HCT116 (cell line): ENCODE results near the gene LYPD4. TPM values are rescaled to one million over a fixed set of nuclear protein-coding genes. Genes with fewer than 3 reads are reported as not detected.

Experiments used
- ATAC-seq: fragments of 200-7000 bp; cut with Tn5 transposase; 2 replicates; pipeline ENCODE4 v1.9.1; 2020; ENCODE audit warnings: mild to moderate bottlenecking, moderate library complexity
- BruUV-seq: library from RNA; stranded (reverse); fragments of 400-500 nt; replicated peaks from 2 replicates; lab custom pipeline; 2021; lab: Mats Ljungman, UMichigan
- CTCF ChIA-PET: fragments of 300-600 bp; sonication (Branson Sonifier 250); formaldehyde crosslinking; loops from one replicate; lab custom pipeline; 2021; ENCODE audit warnings: antibody characterized with exemption; lab: Charles Lee
- POLR2A ChIA-PET: fragments of 300-600, 350-600 bp; sonication (Branson Sonifier 250); formaldehyde crosslinking; loops from one replicate; lab custom pipeline; 2021; ENCODE audit warnings: antibody characterized with exemption; lab: Charles Lee
- RAD21 ChIA-PET, 2 experiments: fragments of 300-600 bp; sonication (Branson Sonifier 250); formaldehyde crosslinking; loops; one replicate each; lab custom pipeline; 2023; ENCODE audit warnings: low total read pairs in 2 of 2; ENCODE audit not compliant: uncharacterized antibody in 2 of 2, unreplicated experiment in 2 of 2, low non-redundant PET in 1 of 2; lab: Charles Lee
- DNase-seq: peaks from one replicate; pipeline ENCODE4 v3.0.0-alpha.2; 2010; ENCODE audit warnings: low read depth, low spot score
- H2AFZ ChIP-seq: fragments of 200-600 bp; shearing (Covaris generic), sonication (generic); 2 replicates; pipeline ENCODE4 v1.6.1; 2017; ENCODE audit warnings: low read depth, mixed run types, mixed read lengths, antibody characterized with exemption, low read length; ENCODE audit not compliant: poor library complexity, severe bottlenecking
- H3K27ac ChIP-seq: 2 replicates; pipeline ENCODE4 v1.5.1; 2012; ENCODE audit warnings: low read depth, low read length
- H3K27me3 ChIP-seq: fragments of 200-600 bp; sonication (generic); 2 replicates; pipeline ENCODE4 v1.6.1; 2016; ENCODE audit warnings: mixed run types, low read length, mixed read lengths; ENCODE audit not compliant: insufficient read depth
- H3K36me3 ChIP-seq, 2 experiments: fragments of 200-500 bp in 1 of 2; fragments of 200-600 bp in 1 of 2; sonication (Bioruptor generic) in 1 of 2; sonication (generic) in 1 of 2; 2 replicates each; pipeline versions ENCODE4 v1.5.1 to v1.6.1; 2014 to 2016; ENCODE audit warnings: low read length in 2 of 2, inconsistent platforms in 1 of 2, mixed read lengths in 1 of 2, mixed run types in 1 of 2; ENCODE audit not compliant: insufficient read depth in 2 of 2, control insufficient read depth in 1 of 2
- H3K4me1 ChIP-seq, 2 experiments: fragments of 200-600 bp in 1 of 2; sonication (generic) in 1 of 2; 2 replicates each; pipeline versions ENCODE4 v1.5.1 to v1.6.1; 2012 to 2017; ENCODE audit warnings: low read length in 2 of 2, inconsistent platforms in 1 of 2, mild to moderate bottlenecking in 1 of 2, mixed read lengths in 1 of 2, mixed run types in 1 of 2, moderate library complexity in 1 of 2; ENCODE audit not compliant: insufficient read depth in 2 of 2, control insufficient read depth in 1 of 2
- H3K4me2 ChIP-seq: fragments of 200-600 bp; sonication (generic); 2 replicates; pipeline ENCODE4 v1.6.1; 2017; ENCODE audit warnings: mixed run types, low read length, mixed read lengths
- H3K4me3 ChIP-seq, 2 experiments: fragments of 200-600 bp in 1 of 2; sonication (generic) in 1 of 2; replicated peaks in 1 of 2; 2 replicates each; pipeline ENCODE4 v1.5.1; 2011 to 2016; ENCODE audit warnings: low read length in 2 of 2, control low read depth in 1 of 2, low read depth in 1 of 2, mild to moderate bottlenecking in 1 of 2, mixed read lengths in 1 of 2, mixed run types in 1 of 2
- H3K79me2 ChIP-seq: fragments of 200-600 bp; sonication (generic); 2 replicates; pipeline ENCODE4 v1.6.1; 2017; ENCODE audit warnings: mild to moderate bottlenecking, mixed run types, low read length, moderate library complexity, mixed read lengths; ENCODE audit not compliant: insufficient read depth
- H3K9ac ChIP-seq: fragments of 200-600 bp; sonication (generic); 2 replicates; pipeline ENCODE4 v1.6.1; 2016; ENCODE audit warnings: low read length, mixed read lengths
- H3K9me2 ChIP-seq: fragments of 200-600 bp; sonication (generic), shearing (Covaris generic); 2 replicates; pipeline ENCODE4 v1.6.1; 2017; ENCODE audit warnings: mixed run types, mild to moderate bottlenecking, moderate library complexity; ENCODE audit not compliant: insufficient read depth
- H3K9me3 ChIP-seq, 2 experiments: fragments of 200-500 bp in 1 of 2; fragments of 200-600 bp in 1 of 2; sonication (Bioruptor generic) in 1 of 2; sonication (generic) in 1 of 2; 2 replicates each; pipeline ENCODE4 v1.6.1; 2014 to 2017; ENCODE audit warnings: low read length in 2 of 2, mixed read lengths in 2 of 2, inconsistent platforms in 1 of 2, low read depth in 1 of 2, mild to moderate bottlenecking in 1 of 2, mixed run types in 1 of 2, moderate library complexity in 1 of 2; ENCODE audit not compliant: control insufficient read depth in 1 of 2, insufficient read depth in 1 of 2
- H4K20me1 ChIP-seq: fragments of 200-600 bp; sonication (generic), shearing (Covaris generic); 2 replicates; pipeline ENCODE4 v1.6.1; 2017; ENCODE audit warnings: mixed run types, mild to moderate bottlenecking, moderate library complexity; ENCODE audit not compliant: insufficient read depth
- CBX3 ChIP-seq: IDR thresholded peaks from 2 replicates; pipeline ENCODE4 v1.6.1; 2012; ENCODE audit warnings: low read depth
- CEBPB ChIP-seq: IDR thresholded peaks from 2 replicates; pipeline ENCODE4 v1.6.1; 2012; ENCODE audit warnings: low read depth
- CTCF ChIP-seq, 3 experiments: fragments of 200-600 bp in 1 of 3; sonication (generic) in 1 of 3; IDR thresholded peaks in 2 of 3; conservative IDR thresholded peaks in 1 of 3; 2 replicates each; pipeline ENCODE4 v1.5.1; 2012 to 2017; ENCODE audit warnings: low read depth in 2 of 3, low read length in 2 of 3, antibody characterized with exemption in 1 of 3, borderline replicate concordance in 1 of 3, control low read depth in 1 of 3, mild to moderate bottlenecking in 1 of 3, mixed read lengths in 1 of 3, mixed run types in 1 of 3, moderate library complexity in 1 of 3; ENCODE audit not compliant: insufficient read depth in 1 of 3
- FOSL1 ChIP-seq: IDR thresholded peaks from 2 replicates; pipeline ENCODE4 v1.6.1; 2012; ENCODE audit warnings: low read depth
- JUND ChIP-seq: IDR thresholded peaks from 2 replicates; pipeline ENCODE4 v1.6.1; 2012
- MAX ChIP-seq: IDR thresholded peaks from 2 replicates; pipeline ENCODE4 v1.6.1; 2012
- POLR2AphosphoS5 ChIP-seq: IDR thresholded peaks from 2 replicates; pipeline ENCODE4 v1.6.1; 2011; ENCODE audit warnings: mild to moderate bottlenecking, low read depth, low read length, moderate library complexity
- RAD21 ChIP-seq: IDR thresholded peaks from 2 replicates; pipeline ENCODE4 v1.6.1; 2012; ENCODE audit warnings: low read depth, mild to moderate bottlenecking
- REST ChIP-seq: IDR thresholded peaks from 2 replicates; pipeline ENCODE4 v1.6.1; 2012; ENCODE audit warnings: low read depth
- SP1 ChIP-seq: IDR thresholded peaks from 2 replicates; pipeline ENCODE4 v1.6.1; 2012; ENCODE audit warnings: low read depth
- SRF ChIP-seq: IDR thresholded peaks from 2 replicates; pipeline ENCODE4 v1.6.1; 2012; ENCODE audit warnings: low read depth
- TCF7L2 ChIP-seq: IDR thresholded peaks from 2 replicates; pipeline ENCODE4 v1.7.0; 2011; ENCODE audit warnings: borderline replicate concordance, inconsistent platforms; ENCODE audit not compliant: insufficient read depth, insufficient read length; ENCODE audit errors: extremely low read depth
- ZFX ChIP-seq: fragments of 450-650 bp; IDR thresholded peaks from 2 replicates; pipeline ENCODE4 v1.6.1; 2017
- ZNF274 ChIP-seq: fragments of 200-500 bp; sonication (Bioruptor generic); IDR thresholded peaks from 2 replicates; pipeline ENCODE4 v1.6.1; 2014; ENCODE audit warnings: mild to moderate bottlenecking, low read depth, low read length, inconsistent platforms
- intact Hi-C: fragments of 100-400 bp; cut with micrococcal nuclease; formaldehyde crosslinking; loops from 2 replicates; pipeline ENCODE4 v1.10.0; 2022
- total RNA-seq: library from RNA; stranded (reverse); gene quantifications from one replicate; pipeline ENCODE4 v1.2.1, GENCODE V29; 2021; ENCODE audit not compliant: unreplicated experiment
- TF ChIP-seq, protein P1 (sequence below): IDR thresholded peaks from 2 replicates; pipeline ENCODE4 v1.6.1; 2012

The LYPD4 gene
- total RNA-seq, 1 experiment from 2014 or later, result not detected

- no peak for TF ChIP-seq REST
- no peak for TF ChIP-seq RAD21
- TF ChIP-seq SP1, result no peak
- no peak for TF ChIP-seq POLR2AphosphoS5
- no peak for TF ChIP-seq FOSL1
- TF ChIP-seq, protein P1, sequence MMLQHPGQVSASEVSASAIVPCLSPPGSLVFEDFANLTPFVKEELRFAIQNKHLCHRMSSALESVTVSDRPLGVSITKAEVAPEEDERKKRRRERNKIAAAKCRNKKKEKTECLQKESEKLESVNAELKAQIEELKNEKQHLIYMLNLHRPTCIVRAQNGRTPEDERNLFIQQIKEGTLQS, result no peak
These were observed 32.5 kb downstream of the LYPD4 start (continued) for GRCh38 chr19:41811981-41812380.

- no peak for TF ChIP-seq SRF
- no peak for TF ChIP-seq ZFX
- no peak for TF ChIP-seq CEBPB
- no peak for TF ChIP-seq JUND
- TF ChIP-seq CTCF (IDR thresholded peaks at IDR 0.05 in 2 of 3, conservative IDR thresholded peaks at IDR 0.05 in 1 of 3; ENCODE audit: borderline replicate concordance in 1 of 3, insufficient read depth in 1 of 3, low read depth in 2 of 3, low read length in 2 of 3), result no peak
- TF ChIP-seq REST, result no peak
- no peak for TF ChIP-seq TCF7L2
- TF ChIP-seq CBX3, result no peak
- TF ChIP-seq, protein P1, result no peak
- TF ChIP-seq ZNF274, result no peak
- TF ChIP-seq MAX, result no peak
- no peak for TF ChIP-seq SP1
- no peak overlapping the region for H3K4me3 ChIP-seq
- H4K20me1 ChIP-seq, result no peaks in the 10 kb centered on the region
- H3K27ac ChIP-seq, result no peak overlapping the region
- no peak overlapping the region for H2AFZ ChIP-seq
- no TSS peak for BruUV-seq
- no peak overlapping the region for H3K9ac ChIP-seq
- H3K36me3 ChIP-seq, result no peaks in the 10 kb centered on the region
- no peaks in the 10 kb centered on the region for H3K79me2 ChIP-seq
- CTCF ChIA-PET, result interaction anchor here (1.6 to 2.0 kb wide), 2 partner anchors 16 to 18 kb away, joined by 6 to 7 read pairs; no protein-coding TSS in a partner anchor
- H3K27me3 ChIP-seq, result peaks cover 4% of the 10 kb centered on the region; the same call in 1 of the 2 replicates
- H3K9me3 ChIP-seq, result no peaks in the 10 kb centered on the region
- RAD21 ChIA-PET, result no interaction called here
- ATAC-seq (no peak), DNase-seq (no peak)
- H3K4me2 ChIP-seq, result no peak overlapping the region
- H3K4me1 ChIP-seq, result no peaks in the 10 kb centered on the region
- no peaks in the 10 kb centered on the region for H3K9me2 ChIP-seq
- intact Hi-C loops, result no loop called here
- POLR2A ChIA-PET, result no interaction called here
These were observed 33.4 kb downstream of the LYPD4 start for GRCh38 chr19:41811036-41811435.
